Pancreas (tissue), 10 donors: ENCODE data around the gene RBM48. TPM values are rescaled to one million over a fixed set of nuclear protein-coding genes. Genes with fewer than 3 reads are reported as not detected.
"Not testable (repeated sequence)": the region's sequence is repeated elsewhere in the genome, so short reads cannot be mapped to it uniquely, and the experiment has no call there.

Experiments
- ATAC-seq, 4 donors: fragments of 200-7000 bp; cut with Tn5 transposase; one replicate each; pipeline versions ENCODE4 v1.8.0 to v1.9.1; 2020; ENCODE audit warnings: mild to moderate bottlenecking in 4 of 4, moderate library complexity in 4 of 4
- DNase-seq, 6 donors: peaks; one replicate each; pipeline ENCODE4 v3.0.0-alpha.2; 2020
- FAIRE-seq: peaks from 2 replicates; lab custom pipeline; 2012; peaks lifted over from hg19 to GRCh38; lab: Jason Lieb, UNC
- H3K27ac ChIP-seq, 4 donors: fragments of 200-600 bp; sonication (generic); 1 replicate in 3 of 4; 2 replicates in 1 of 4; pipeline versions ENCODE4 v1.5.0 to v1.8.0; 2020
- H3K27me3 ChIP-seq, 4 donors: fragments of 200-600 bp; one replicate each; pipeline ENCODE4 v1.8.0; 2021
- H3K36me3 ChIP-seq, 3 donors: fragments of 200-600 bp; sonication (generic) in 1 of 3; one replicate each; pipeline versions ENCODE4 v1.5.0 to v1.8.0; 2020 to 2021
- H3K4me1 ChIP-seq, 3 donors: fragments of 200-600 bp; one replicate each; pipeline ENCODE4 v1.8.0; 2021
- H3K4me3 ChIP-seq, 4 donors: fragments of 200-600 bp; sonication (generic) in 2 of 4; one replicate each; pipeline versions ENCODE4 v1.5.0 to v1.8.0; 2020 to 2021
- H3K9me3 ChIP-seq, 4 donors: fragments of 200-600 bp; one replicate each; pipeline ENCODE4 v1.8.0; 2021
- WGBS, 2 donors: extraction: QIAGEN DNeasy Blood & Tissue Kit; methylation state at CpG; one replicate each; pipeline ENCODE4 v1.1.7; 2013; 5-methylcytosine and 5-hydroxymethylcytosine counted together
- intact Hi-C, 3 donors: fragments of 100-400 bp; cut with DNase I; formaldehyde crosslinking; loops; one replicate each; pipeline versions ENCODE4 v1.11.1 to v1.14.2; 2022
- polyA plus RNA-seq, 2 donors: library from polyadenylated mRNA; stranded (reverse); fragments of 200-250 nt; gene quantifications; one replicate each; pipeline ENCODE4 v1.2.3, GENCODE V29; 2013
- total RNA-seq, 6 donors: library from RNA; stranded (reverse); fragmentation: NEBNext Ultra II Directional in 4 of 6; extraction: Animal tissue kit (Norgen Biotek cat#: 25700) in 4 of 6; gene quantifications; one replicate each; pipeline versions ENCODE4 v1.2.1 to v1.2.4, GENCODE V29; 2021 to 2023
- TF ChIP-seq, protein P1 (sequence below), 4 donors: fragments of 200-600 bp; sonication (generic) in 3 of 4; IDR thresholded peaks; one replicate each; pipeline versions ENCODE4 v1.5.0 to v1.8.0; 2021; ENCODE audit warnings: antibody characterized with exemption in 4 of 4
- donor health status: healthy with polysubstance abuse.
- donor health status: DM: no; HTN: no; CAD: no; lungs with moderate emphysema.
- donor health status: DM: no; HTN: no; CAD: no.
- donor health status: control.
- donor health status: control.
- donor health status: Bipolar disorder and iron deficiency.
- donor health status: DM: yes; HTN: yes; CAD: no.
- donor health status: DM: no; HTN: no; CAD: no.
- donor health status: DM: no; HTN: no; CAD: no.
- donor health status: DM: yes; HTN: yes; CAD: no.

RBM48 gene
- total RNA-seq (1 to 10 TPM; 4.4 to 8.3 (median 5.1) TPM), polyA plus RNA-seq (1 to 10 TPM; 2.7 to 6.0 TPM)

DNA sequence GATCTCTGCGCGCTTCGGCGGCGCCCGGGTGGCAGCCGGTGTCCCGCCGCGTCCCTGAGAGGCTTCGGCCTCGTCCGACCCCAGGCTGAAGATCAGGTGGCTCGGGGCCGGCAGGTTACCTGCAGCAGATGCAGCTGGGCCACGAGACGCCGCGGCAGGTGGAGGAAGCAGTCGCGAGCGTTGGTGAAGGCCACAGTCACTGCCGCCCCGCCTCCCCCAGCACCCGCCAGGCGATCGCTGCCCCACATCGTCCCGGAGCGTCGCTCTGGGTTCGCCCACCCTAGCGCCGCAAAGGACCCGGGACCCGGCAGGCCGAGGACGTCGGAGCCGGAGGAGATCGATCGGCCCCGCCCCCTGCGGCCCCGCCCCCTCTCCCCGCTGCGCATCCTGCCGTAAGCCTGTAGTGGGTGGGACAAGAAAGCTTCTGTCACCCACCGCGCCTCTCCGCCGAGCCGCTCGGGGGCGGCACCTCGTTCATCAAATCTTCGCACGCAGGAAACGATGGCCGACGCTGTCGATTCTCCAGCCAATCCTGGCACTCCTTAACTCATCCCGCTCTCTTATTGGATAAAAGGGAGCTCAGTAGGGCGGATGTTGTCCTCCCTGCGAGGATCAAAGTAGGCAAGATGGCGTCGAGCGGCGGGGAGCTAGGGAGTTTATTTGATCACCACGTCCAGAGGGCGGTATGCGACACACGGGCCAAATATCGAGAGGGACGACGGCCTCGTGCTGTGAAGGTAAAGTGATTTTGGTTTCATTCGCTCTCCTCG lies at the start of gene RBM48, which contains the start of gene PEX1:
Gene RBM48 (plus strand): TSS at position 608 of the 770 bp plus-strand sequence. CDS start 19 bp downstream, at position 627.
Gene PEX1 (minus strand): TSS at position 333 of the 770 bp plus-strand sequence. CDS start 85 bp downstream, at position 248.
- TF ChIP-seq, protein P1, sequence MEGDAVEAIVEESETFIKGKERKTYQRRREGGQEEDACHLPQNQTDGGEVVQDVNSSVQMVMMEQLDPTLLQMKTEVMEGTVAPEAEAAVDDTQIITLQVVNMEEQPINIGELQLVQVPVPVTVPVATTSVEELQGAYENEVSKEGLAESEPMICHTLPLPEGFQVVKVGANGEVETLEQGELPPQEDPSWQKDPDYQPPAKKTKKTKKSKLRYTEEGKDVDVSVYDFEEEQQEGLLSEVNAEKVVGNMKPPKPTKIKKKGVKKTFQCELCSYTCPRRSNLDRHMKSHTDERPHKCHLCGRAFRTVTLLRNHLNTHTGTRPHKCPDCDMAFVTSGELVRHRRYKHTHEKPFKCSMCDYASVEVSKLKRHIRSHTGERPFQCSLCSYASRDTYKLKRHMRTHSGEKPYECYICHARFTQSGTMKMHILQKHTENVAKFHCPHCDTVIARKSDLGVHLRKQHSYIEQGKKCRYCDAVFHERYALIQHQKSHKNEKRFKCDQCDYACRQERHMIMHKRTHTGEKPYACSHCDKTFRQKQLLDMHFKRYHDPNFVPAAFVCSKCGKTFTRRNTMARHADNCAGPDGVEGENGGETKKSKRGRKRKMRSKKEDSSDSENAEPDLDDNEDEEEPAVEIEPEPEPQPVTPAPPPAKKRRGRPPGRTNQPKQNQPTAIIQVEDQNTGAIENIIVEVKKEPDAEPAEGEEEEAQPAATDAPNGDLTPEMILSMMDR (IDR thresholded peaks at IDR 0.05), result peak in 3 of 4 donors; percentile 23 to 32 (median 25)
- ATAC-seq, result peak; percentile 96 to 99 (median 98)
- peak; percentile 92 to 98 (median 96) for DNase-seq

DNA sequence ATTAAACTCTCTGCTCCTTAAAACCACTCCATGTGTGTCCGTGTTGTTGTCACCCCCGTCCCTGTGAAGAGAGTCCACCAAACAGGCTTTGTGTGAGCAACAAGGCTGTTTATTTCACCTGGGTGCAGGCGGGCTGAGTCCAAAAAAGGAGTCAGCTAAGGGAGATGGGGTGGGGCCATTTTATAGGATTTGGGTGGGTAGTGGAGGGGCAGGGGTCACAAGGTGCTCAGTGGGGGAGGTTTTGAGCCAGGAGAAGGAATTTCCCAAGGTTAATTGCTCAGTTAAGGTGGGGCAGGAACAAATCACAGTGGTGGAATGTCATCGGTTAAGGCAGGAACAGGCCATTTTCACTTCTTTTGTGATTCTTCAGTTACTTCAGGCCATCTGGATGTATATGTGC lies 49.4 kb upstream of the RBM48 start:
- ATAC-seq, H3K36me3 ChIP-seq, H3K27me3 ChIP-seq, H3K9me3 ChIP-seq, H3K27ac ChIP-seq, DNase-seq, intact Hi-C loops, H3K4me3 ChIP-seq, H3K4me1 ChIP-seq, FAIRE-seq: not testable (repeated sequence)
- 87 to 92% methylated on average over 4 of the region's 4 CpGs for WGBS, 2 donors

More for the DNA sequence above, at the start of gene RBM48, which contains the start of gene PEX1:
- Histone ChIP-seq H3K27ac (peak within 1 kb of the TSS; percentile 56 to 84 (median 79)), H3K27me3 (no peaks in the 10 kb centered on the region), H3K36me3 (peaks cover 0 to 28% (median 6%) of the 10 kb centered on the region in 3 donors), H3K4me1 (peaks cover 5 to 15% (median 15%) of the 10 kb centered on the region in 3 donors), H3K4me3 (peak within 1 kb of the TSS; percentile 82 to 90 (median 90)), H3K9me3 (no peaks in the 10 kb centered on the region)
- 0% methylated on average over 73 to 79 of the region's 79 CpGs for WGBS, 2 donors
- peak; percentile 89 for FAIRE-seq
- intact Hi-C loops, result no loop called here

- H3K27me3 ChIP-seq, DNase-seq, H3K9me3 ChIP-seq, H3K4me1 ChIP-seq, intact Hi-C loops, H3K27ac ChIP-seq, ATAC-seq, H3K36me3 ChIP-seq, H3K4me3 ChIP-seq, FAIRE-seq: not testable (repeated sequence)
- WGBS, 2 donors, result 61 to 70% methylated on average over 6 of the region's 6 CpGs
Observed at GRCh38 chr7:92483624-92484023, 45.0 kb upstream of the RBM48 start.

- intact Hi-C loops, H3K27ac ChIP-seq, ATAC-seq, H3K9me3 ChIP-seq, FAIRE-seq, H3K4me3 ChIP-seq, DNase-seq, H3K4me1 ChIP-seq, H3K27me3 ChIP-seq, H3K36me3 ChIP-seq: not testable (repeated sequence)
- 90 to 93% methylated on average over 6 of the region's 6 CpGs for WGBS, 2 donors
Observed at GRCh38 chr7:92484226-92484625, 44.4 kb upstream of the RBM48 start.

DNA sequence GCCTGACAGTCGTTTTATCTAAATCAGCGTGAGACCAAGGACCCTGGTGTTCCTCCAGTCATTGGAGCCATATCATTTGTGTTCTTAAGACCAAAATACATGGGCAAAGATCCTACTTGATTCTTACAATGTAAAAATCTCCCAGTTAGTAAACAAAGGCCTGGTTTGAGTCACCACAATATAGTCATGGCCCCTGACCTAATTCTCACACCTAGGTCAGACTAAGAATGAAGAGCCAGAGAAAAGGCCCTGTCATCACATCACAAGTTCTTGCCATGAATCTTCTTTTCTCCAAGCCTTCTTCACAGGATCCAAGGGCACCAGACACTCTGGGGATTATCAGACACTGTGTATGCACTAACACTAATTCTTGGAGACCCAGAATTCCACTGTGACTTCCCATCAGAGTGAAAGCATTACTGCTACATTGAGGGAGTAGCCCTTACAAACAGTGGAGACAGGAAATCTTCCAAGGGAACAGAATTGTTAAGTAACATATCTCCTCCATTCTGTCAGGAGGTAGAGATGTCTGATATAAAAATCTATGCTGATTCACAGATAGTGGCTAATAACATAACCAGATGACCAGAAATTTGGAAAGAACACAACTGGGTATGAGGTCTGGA lies 43.2 kb upstream of the RBM48 start:
- WGBS, 2 donors, result 80 to 93% methylated on average over 2 of the region's 2 CpGs
- H3K27me3 ChIP-seq, result no peaks in the 10 kb centered on the region
- TF ChIP-seq, protein P1 (IDR thresholded peaks at IDR 0.05), result no peak
- ATAC-seq (no peak), FAIRE-seq (no peak), DNase-seq (no peak)
- no peak overlapping the region for H3K27ac ChIP-seq
- peaks cover 5 to 6% (median 5%) of the 10 kb centered on the region in 3 donors for H3K4me1 ChIP-seq
- intact Hi-C loops, result no loop called here
- peaks cover 0 to 7% (median 0%) of the 10 kb centered on the region in 3 donors for H3K36me3 ChIP-seq
- H3K4me3 ChIP-seq, result no peak overlapping the region
- no peaks in the 10 kb centered on the region for H3K9me3 ChIP-seq

DNA sequence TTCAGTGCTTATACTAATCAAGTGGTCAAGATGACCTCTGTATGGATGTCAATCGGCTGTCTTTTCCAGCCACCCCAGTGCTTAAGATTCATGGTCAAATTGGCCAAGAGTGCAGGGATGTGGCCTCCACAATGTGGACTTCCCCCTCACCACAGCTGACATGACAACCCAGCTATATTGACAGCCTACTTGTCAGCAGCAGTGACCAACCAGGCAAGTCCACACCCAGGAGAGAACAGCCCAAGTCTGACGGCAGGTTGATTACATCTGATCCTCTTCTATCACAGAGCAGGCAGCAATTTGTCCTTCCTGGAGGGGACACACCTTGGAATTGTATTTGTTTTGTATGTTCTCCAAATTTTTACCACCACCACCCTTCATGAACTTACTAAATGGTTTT lies 42.6 kb upstream of the RBM48 start:
- Histone ChIP-seq H3K4me3 (no peak overlapping the region), H3K4me1 (peaks cover 5 to 7% (median 6%) of the 10 kb centered on the region in 3 donors), H3K27me3 (no peaks in the 10 kb centered on the region), H3K9me3 (no peaks in the 10 kb centered on the region), H3K27ac (no peak overlapping the region), H3K36me3 (peaks cover 0 to 8% (median 0%) of the 10 kb centered on the region in 3 donors)
- FAIRE-seq (no peak), ATAC-seq (no peak), DNase-seq (no peak)
- 75 to 78% methylated on average over 2 of the region's 2 CpGs for WGBS, 2 donors
- intact Hi-C loops, result no loop called here
- TF ChIP-seq, protein P1 (IDR thresholded peaks at IDR 0.05), result no peak
